Hepatocyte (in vitro differentiated cells): ENCODE results near the gene CCER1. TPM values are rescaled to one million over a fixed set of nuclear protein-coding genes. Genes with fewer than 3 reads are reported as not detected.

Experiments
- DNase-seq: peaks from one replicate; pipeline ENCODE4 v3.0.0-alpha.2; 2016; ENCODE audit warnings: low spot score
- H2AFZ ChIP-seq: fragments of 200-600 bp; sonication (generic); 2 replicates; pipeline ENCODE4 v1.6.0; 2016; ENCODE audit warnings: antibody characterized with exemption, mild to moderate bottlenecking
- H3K27ac ChIP-seq: fragments of 200-600 bp; sonication (generic); 2 replicates; pipeline ENCODE4 v1.5.1; 2016; ENCODE audit warnings: mild to moderate bottlenecking
- H3K27me3 ChIP-seq: fragments of 200-600 bp; sonication (generic); 2 replicates; pipeline ENCODE4 v1.6.1; 2016
- H3K36me3 ChIP-seq: fragments of 200-600 bp; sonication (generic); replicated peaks from 2 replicates; pipeline ENCODE4 v1.5.1; 2016; ENCODE audit warnings: low read depth; ENCODE audit not compliant: insufficient read depth
- H3K4me1 ChIP-seq: fragments of 200-600 bp; sonication (generic); 2 replicates; pipeline ENCODE4 v1.5.1; 2016; ENCODE audit warnings: mild to moderate bottlenecking, moderate library complexity; ENCODE audit not compliant: insufficient read depth
- H3K4me2 ChIP-seq: fragments of 200-600 bp; sonication (generic); 2 replicates; pipeline ENCODE4 v1.6.0; 2016
- H3K4me3 ChIP-seq: fragments of 200-600 bp; sonication (generic); 2 replicates; pipeline ENCODE4 v1.5.1; 2016; ENCODE audit warnings: mild to moderate bottlenecking
- H3K79me2 ChIP-seq: fragments of 200-600 bp; sonication (generic); 2 replicates; pipeline ENCODE4 v1.6.0; 2017; ENCODE audit warnings: mild to moderate bottlenecking
- H3K9me2 ChIP-seq: fragments of 200-600 bp; sonication (generic); replicated peaks from 2 replicates; pipeline ENCODE4 v1.6.0; 2017; ENCODE audit warnings: mild to moderate bottlenecking; ENCODE audit not compliant: insufficient read depth
- H3K9me3 ChIP-seq: fragments of 200-600 bp; sonication (generic); 2 replicates; pipeline ENCODE4 v1.5.1; 2016; ENCODE audit warnings: low read depth, mild to moderate bottlenecking
- H4K20me1 ChIP-seq: fragments of 200-600 bp; sonication (generic); 2 replicates; pipeline ENCODE4 v1.6.0; 2016; ENCODE audit warnings: mild to moderate bottlenecking; ENCODE audit not compliant: insufficient read depth, poor library complexity, severe bottlenecking
- EZH2 ChIP-seq: fragments of 200-600 bp; sonication (generic); IDR thresholded peaks from 2 replicates; pipeline ENCODE4 v1.6.1; 2016; ENCODE audit warnings: antibody characterized with exemption, mild to moderate bottlenecking, borderline replicate concordance
- EZH2phosphoT487 ChIP-seq: fragments of 200-600 bp; sonication (generic); IDR thresholded peaks from one replicate; pipeline ENCODE4 v1.6.1; 2018; ENCODE audit warnings: antibody characterized with exemption, mild to moderate bottlenecking, low read depth, moderate library complexity; ENCODE audit not compliant: unreplicated experiment, severe bottlenecking
- WGBS: methylation state at CpG from one replicate; pipeline ENCODE4 v1.1.6; 2016; ENCODE audit warnings: low lambda C conversion rate; ENCODE audit errors: missing lambda C conversion rate; 5-methylcytosine and 5-hydroxymethylcytosine counted together
- polyA plus RNA-seq: library from polyadenylated mRNA; unstranded; fragments of >200 nt; fragmentation: Nextera tagmentation; extraction: Ambion mirVana; gene quantifications from 2 replicates; pipeline ENCODE4 v1.2.1, GENCODE V29; 2016
- total RNA-seq: library from RNA; depleted of rRNA; stranded (reverse); fragments of >200 nt; gene quantifications from 2 replicates; pipeline ENCODE4 v1.2.3, GENCODE V29; 2014
- TF ChIP-seq, protein P1 (sequence below): fragments of 200-600 bp; sonication (generic); IDR thresholded peaks from 2 replicates; pipeline ENCODE4 v1.5.1; 2016; ENCODE audit warnings: antibody characterized with exemption, mild to moderate bottlenecking; ENCODE audit not compliant: poor library complexity

The CCER1 gene
- total and polyA plus RNA-seq, 2 experiments from 2014 or later = not detected

DNA sequence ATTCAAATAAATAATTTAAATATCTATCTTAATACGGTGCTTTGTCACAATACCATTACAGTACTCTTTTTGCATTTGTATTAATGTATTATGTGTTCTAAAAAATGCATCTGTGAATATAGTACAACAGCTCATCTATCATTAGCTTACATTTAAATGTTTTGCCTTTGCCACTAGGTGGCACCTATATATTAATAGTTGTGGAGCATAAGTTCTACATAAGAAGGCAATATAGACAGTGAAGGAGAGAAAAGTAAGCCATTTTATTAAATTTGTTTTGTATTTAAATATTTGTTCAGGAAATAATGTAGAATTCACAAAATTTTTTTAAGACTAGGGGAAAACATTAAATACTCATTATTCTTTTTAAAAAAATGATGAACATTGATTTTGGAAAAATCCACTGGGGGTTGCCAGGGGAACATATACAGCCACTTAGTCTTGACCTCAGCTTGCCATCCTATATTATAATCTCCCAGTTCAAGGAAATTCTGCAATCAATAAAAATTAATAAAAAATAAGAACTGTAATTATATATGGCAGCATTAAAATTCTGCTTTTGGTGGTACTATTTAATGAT, 9.8 kb downstream of the CCER1 start:
- Histone ChIP-seq H2AFZ (no peak overlapping the region), H3K9me2 (no peaks in the 10 kb centered on the region), H3K4me3 (no peak overlapping the region), H4K20me1 (no peaks in the 10 kb centered on the region), H3K27me3 (no peaks in the 10 kb centered on the region), H3K27ac (no peak overlapping the region), H3K4me1 (no peaks in the 10 kb centered on the region), H3K4me2 (no peak overlapping the region), H3K9me3 (no peaks in the 10 kb centered on the region), H3K36me3 (no peaks in the 10 kb centered on the region), H3K79me2 (no peaks in the 10 kb centered on the region)
- TF ChIP-seq, protein P1, sequence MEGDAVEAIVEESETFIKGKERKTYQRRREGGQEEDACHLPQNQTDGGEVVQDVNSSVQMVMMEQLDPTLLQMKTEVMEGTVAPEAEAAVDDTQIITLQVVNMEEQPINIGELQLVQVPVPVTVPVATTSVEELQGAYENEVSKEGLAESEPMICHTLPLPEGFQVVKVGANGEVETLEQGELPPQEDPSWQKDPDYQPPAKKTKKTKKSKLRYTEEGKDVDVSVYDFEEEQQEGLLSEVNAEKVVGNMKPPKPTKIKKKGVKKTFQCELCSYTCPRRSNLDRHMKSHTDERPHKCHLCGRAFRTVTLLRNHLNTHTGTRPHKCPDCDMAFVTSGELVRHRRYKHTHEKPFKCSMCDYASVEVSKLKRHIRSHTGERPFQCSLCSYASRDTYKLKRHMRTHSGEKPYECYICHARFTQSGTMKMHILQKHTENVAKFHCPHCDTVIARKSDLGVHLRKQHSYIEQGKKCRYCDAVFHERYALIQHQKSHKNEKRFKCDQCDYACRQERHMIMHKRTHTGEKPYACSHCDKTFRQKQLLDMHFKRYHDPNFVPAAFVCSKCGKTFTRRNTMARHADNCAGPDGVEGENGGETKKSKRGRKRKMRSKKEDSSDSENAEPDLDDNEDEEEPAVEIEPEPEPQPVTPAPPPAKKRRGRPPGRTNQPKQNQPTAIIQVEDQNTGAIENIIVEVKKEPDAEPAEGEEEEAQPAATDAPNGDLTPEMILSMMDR = peak; percentile 61
- TF ChIP-seq EZH2phosphoT487 = no peak
- 30% methylated on average over 1 of the region's 1 CpG for WGBS
- DNase-seq = peak; percentile 57

DNA sequence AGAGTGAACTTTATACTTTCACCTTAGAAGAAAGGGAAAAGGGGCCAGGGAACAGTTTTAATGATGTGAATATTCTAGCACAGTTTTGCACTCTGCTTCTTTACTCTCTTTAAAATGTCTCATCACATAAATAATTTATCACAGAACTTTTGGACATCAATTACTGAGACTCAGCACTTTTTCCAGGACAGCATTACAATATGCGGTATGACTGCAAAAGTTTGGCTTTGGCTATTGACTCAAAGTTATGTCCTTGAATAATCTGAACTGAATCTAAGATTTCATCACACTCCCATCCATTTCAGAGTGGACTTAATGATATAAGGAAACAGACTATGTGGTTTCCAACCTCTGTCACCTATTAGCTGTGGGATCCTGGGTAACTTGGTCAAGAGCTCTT, 11.7 kb downstream of the CCER1 start:
- H3K9me3 ChIP-seq = no peaks in the 10 kb centered on the region
- no peak overlapping the region for H3K4me2 ChIP-seq
- no peaks in the 10 kb centered on the region for H3K36me3 ChIP-seq
- H3K4me1 ChIP-seq = no peaks in the 10 kb centered on the region
- H3K4me3 ChIP-seq = no peak overlapping the region
- H3K79me2 ChIP-seq = no peaks in the 10 kb centered on the region
- 96% methylated on average over 1 of the region's 1 CpG for WGBS
- H4K20me1 ChIP-seq = no peaks in the 10 kb centered on the region
- no peak overlapping the region for H2AFZ ChIP-seq
- H3K9me2 ChIP-seq = no peaks in the 10 kb centered on the region
- DNase-seq = no peak
- no peaks in the 10 kb centered on the region for H3K27me3 ChIP-seq
- H3K27ac ChIP-seq = no peak overlapping the region
- no peak for TF ChIP-seq EZH2
- TF ChIP-seq EZH2phosphoT487 = no peak
- TF ChIP-seq, protein P1 = no peak

DNA sequence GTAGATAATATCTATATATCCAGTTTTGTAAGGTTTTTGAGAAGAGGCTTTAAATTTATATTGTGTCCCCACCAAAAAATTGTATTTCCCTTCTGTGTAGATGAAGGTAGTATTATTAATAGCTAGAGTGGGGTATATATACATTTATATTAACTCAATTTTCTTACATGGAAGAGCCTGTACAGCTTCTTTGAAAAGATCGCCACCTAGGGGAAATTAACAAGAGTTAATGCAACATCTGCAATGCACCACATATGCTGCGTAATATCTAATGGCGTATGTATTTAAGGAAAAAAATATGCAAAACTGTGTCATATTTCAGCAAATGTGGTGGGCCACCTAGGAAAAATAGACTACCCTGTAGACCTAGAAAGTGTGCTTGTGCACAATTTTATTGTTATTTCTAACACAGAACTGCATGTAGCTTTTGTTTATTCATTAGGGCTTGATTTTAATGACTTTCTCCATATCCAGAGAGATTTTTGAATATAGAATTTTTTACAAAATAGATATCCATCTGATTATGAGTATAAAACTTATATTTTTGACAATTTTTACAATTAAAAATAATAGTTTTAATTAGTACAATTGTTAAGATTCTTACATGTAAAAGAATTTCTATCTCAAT, 14.0 kb downstream of the CCER1 start:
- no peak overlapping the region for H3K4me2 ChIP-seq
- no peak overlapping the region for H2AFZ ChIP-seq
- H4K20me1 ChIP-seq = no peaks in the 10 kb centered on the region
- no peak overlapping the region for H3K4me3 ChIP-seq
- no peaks in the 10 kb centered on the region for H3K4me1 ChIP-seq
- no peaks in the 10 kb centered on the region for H3K36me3 ChIP-seq
- no peak overlapping the region for H3K27ac ChIP-seq
- H3K9me2 ChIP-seq = no peaks in the 10 kb centered on the region
- no peaks in the 10 kb centered on the region for H3K27me3 ChIP-seq
- DNase-seq = peak; percentile 73
- H3K79me2 ChIP-seq = no peaks in the 10 kb centered on the region
- no peaks in the 10 kb centered on the region for H3K9me3 ChIP-seq
- WGBS = 52% methylated on average over 3 of the region's 3 CpGs
- TF ChIP-seq, protein P1 = peak; percentile 75
- TF ChIP-seq EZH2 = no peak
